ENCODE measurements around the gene PORCN. TPM values are rescaled to one million over a fixed set of nuclear protein-coding genes. Genes with fewer than 3 reads are reported as not detected.

PORCN gene
- total and polyA plus RNA-seq, 2 of the 4 experiments (the other 2 are of a cell fraction): 4.1 to 10.1 TPM

- Histone ChIP-seq H2BK120ac (ENCODE audit: low read depth, low read length) (no peak overlapping the region), H3K27me3 (ENCODE audit: control insufficient read depth, insufficient read depth, low read length) (no peaks in the 10 kb centered on the region), H3K14ac (replicated peaks; ENCODE audit: low read depth, low read length) (no peak overlapping the region), H2BK5ac (ENCODE audit: low read depth, low read length, poor library complexity, severe bottlenecking) (no peak overlapping the region), H3K23ac (ENCODE audit: low read depth, low read length) (no peak overlapping the region), H3K4me3 (ENCODE audit: insufficient read depth, low read depth, low read length) (no peak overlapping the region), H3K4me1 (ENCODE audit: control insufficient read depth, insufficient read depth, low read length) (peaks cover 6% of the 10 kb centered on the region), H4K8ac (ENCODE audit: low read depth in 2 of 2, low read length in 2 of 2) (no peak overlapping the region), H2BK15ac (ENCODE audit: low read depth, low read length) (no peak overlapping the region), H2AK5ac (ENCODE audit: low read depth, low read length) (no peak overlapping the region), H2AFZ (replicated peaks; ENCODE audit: low read length, poor library complexity) (peak overlapping the region; percentile 6), H3K79me1 (ENCODE audit: low read depth in 1 of 2, low read length in 2 of 2) (no peaks in the 10 kb centered on the region), H2BK20ac (ENCODE audit: low read depth, low read length) (no peak overlapping the region), H3K4me2 (ENCODE audit: low read depth, low read length) (no peak overlapping the region), H4K5ac (ENCODE audit: low read depth, low read length) (no peak overlapping the region), H3K9me1 (ENCODE audit: insufficient read depth, low read length) (peaks cover 13% of the 10 kb centered on the region), H2AK9ac (replicated peaks; ENCODE audit: low read depth, low read length, poor library complexity) (no peak overlapping the region), H3K4ac (ENCODE audit: low read depth, low read length) (no peak overlapping the region), H4K20me1 (ENCODE audit: insufficient read depth, low read length) (no peaks in the 10 kb centered on the region), H3K18ac (ENCODE audit: low read depth, low read length) (no peak overlapping the region), H3K56ac (ENCODE audit: extremely low read depth, insufficient read depth, low read length) (no peak overlapping the region), H3K9me3 (ENCODE audit: control insufficient read depth, insufficient read depth, low read length) (no peaks in the 10 kb centered on the region; the same call in 1 of the 2 replicates), H3K9ac (ENCODE audit: low read depth, low read length) (no peak overlapping the region), H3K36me3 (ENCODE audit: control insufficient read depth, insufficient read depth, low read length) (no peaks in the 10 kb centered on the region), H3K27ac (ENCODE audit: insufficient read depth, low read length) (no peak overlapping the region), H4K91ac (ENCODE audit: insufficient read depth, low read depth, low read length) (no peak overlapping the region)
- DNase-seq: peak; percentile 38
- dilution Hi-C loops (cut with HindIII; ENCODE audit: low sequenced_read_pairs, unreplicated experiment) (no loop called here), in situ Hi-C loops (cut with MboI; ENCODE audit: low sequenced_read_pairs) (loop anchor here (10.0 kb wide), 1 partner anchor 409 kb away; no protein-coding TSS in a partner anchor), intact Hi-C loops (cut with micrococcal nuclease) (loop anchor here (2.0 to 5.0 kb wide), 3 partner anchors 411 to 657 kb away; partner anchors contain the start of gene ZNF81)
- POLR2A ChIA-PET (ENCODE audit: unreplicated experiment): no interaction called here
- TF ChIP-seq, protein P1, sequence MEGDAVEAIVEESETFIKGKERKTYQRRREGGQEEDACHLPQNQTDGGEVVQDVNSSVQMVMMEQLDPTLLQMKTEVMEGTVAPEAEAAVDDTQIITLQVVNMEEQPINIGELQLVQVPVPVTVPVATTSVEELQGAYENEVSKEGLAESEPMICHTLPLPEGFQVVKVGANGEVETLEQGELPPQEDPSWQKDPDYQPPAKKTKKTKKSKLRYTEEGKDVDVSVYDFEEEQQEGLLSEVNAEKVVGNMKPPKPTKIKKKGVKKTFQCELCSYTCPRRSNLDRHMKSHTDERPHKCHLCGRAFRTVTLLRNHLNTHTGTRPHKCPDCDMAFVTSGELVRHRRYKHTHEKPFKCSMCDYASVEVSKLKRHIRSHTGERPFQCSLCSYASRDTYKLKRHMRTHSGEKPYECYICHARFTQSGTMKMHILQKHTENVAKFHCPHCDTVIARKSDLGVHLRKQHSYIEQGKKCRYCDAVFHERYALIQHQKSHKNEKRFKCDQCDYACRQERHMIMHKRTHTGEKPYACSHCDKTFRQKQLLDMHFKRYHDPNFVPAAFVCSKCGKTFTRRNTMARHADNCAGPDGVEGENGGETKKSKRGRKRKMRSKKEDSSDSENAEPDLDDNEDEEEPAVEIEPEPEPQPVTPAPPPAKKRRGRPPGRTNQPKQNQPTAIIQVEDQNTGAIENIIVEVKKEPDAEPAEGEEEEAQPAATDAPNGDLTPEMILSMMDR (conservative IDR thresholded peaks at IDR 0.05; ENCODE audit: low read depth, low read length): peak; percentile 52
- TF ChIP-seq RFX5 (IDR thresholded peaks at IDR 0.05; ENCODE audit: low read depth, low read length): no peak
- TF ChIP-seq NFE2L2 (IDR thresholded peaks at IDR 0.05; ENCODE audit: low read depth, low read length): no peak
- TF ChIP-seq SMC3 (IDR thresholded peaks at IDR 0.05; ENCODE audit: low read depth, low read length): peak; percentile 37; the same call in 1 of the 2 replicates
- TF ChIP-seq RAD21 (IDR thresholded peaks at IDR 0.05; ENCODE audit: low read length): peak; percentile 59
- CTCF ChIA-PET: interaction anchor here (0.6 to 1.1 kb wide), 3 partner anchors 14 to 38 kb away, joined by 3 to 4 read pairs (median 4); no protein-coding TSS in a partner anchor
- peak; percentile 55 for ATAC-seq (ENCODE audit: low read depth)
- BruUV-seq (replicated peaks): no TSS peak
- 18% methylated on average over 6 of the region's 10 CpGs; no CpG with 5 or more reads in 1 of the 2 experiments for WGBS, 2 experiments (ENCODE audit: extremely low coverage in 2 of 2, insufficient read length in 1 of 2)
Measured at GRCh38 chrX:48493890-48494364, 14.9 kb upstream of the PORCN start.
